ENCODE measurements around the gene C19orf12. TPM values are rescaled to one million over a fixed set of nuclear protein-coding genes. Genes with fewer than 3 reads are reported as not detected.

The C19orf12 gene
- total RNA-seq, 1 experiment from 2014 or later: 17.5 TPM

GRCh38 chr19:29686285-29686805, 28.7 kb downstream of the C19orf12 start:
- H3T11ph ChIP-seq (ENCODE audit: low read length): no peak overlapping the region
- DNase-seq: no peak
- Mint-ChIP-seq H3K27me3 (ENCODE audit: low read depth) (peaks cover 1% of the 10 kb centered on the region; the same call in 1 of the 2 replicates), H3K4me1 (peaks cover 15 to 19% of the 10 kb centered on the region in 2 experiments), H3K36me3 (ENCODE audit: insufficient read depth in 1 of 3, low read depth in 3 of 3) (peaks cover 0 to 4% (median 4%) of the 10 kb centered on the region in 3 experiments; a peak in 3 of 7 replicates), H3K4me3 (no peak overlapping the region), H3K9me3 (peaks cover 3 to 18% of the 10 kb centered on the region in 2 experiments; a peak in 4 of 5 replicates), H3K27ac (no peak overlapping the region; a peak in 1 of 7 replicates)
- H2BK5ac ChIP-seq (ENCODE audit: insufficient read length, low read length): no peak overlapping the region
- no peak overlapping the region for H2BK20ac ChIP-seq (ENCODE audit: low read depth, low read length, poor library complexity, severe bottlenecking)
- no peak overlapping the region for H3K18ac ChIP-seq (ENCODE audit: insufficient read length, low read depth, low read length)
- H4K91ac ChIP-seq (ENCODE audit: insufficient read length, low read depth, low read length): no peak overlapping the region
- no peak overlapping the region for H3K9ac ChIP-seq (ENCODE audit: extremely low read depth, insufficient read length, low read length)
- H2AK5ac ChIP-seq (ENCODE audit: insufficient read length, low read length): no peak overlapping the region
- H3K56ac ChIP-seq (ENCODE audit: insufficient read length, low read depth, low read length): no peak overlapping the region
- no CpG with 5 or more reads among the region's 8 CpGs for WGBS (ENCODE audit: extremely low coverage, insufficient read length, low lambda C conversion rate)
- H2BK12ac ChIP-seq (ENCODE audit: insufficient read length, low read depth, low read length): no peak overlapping the region
- no peak overlapping the region for H4K5ac ChIP-seq (ENCODE audit: insufficient read length, low read depth, low read length)
- H3K4me2 ChIP-seq (ENCODE audit: insufficient read depth, insufficient read length, low read length): no peak overlapping the region
- H3K23me2 ChIP-seq (ENCODE audit: insufficient read length, low read depth, low read length, poor library complexity, severe bottlenecking): no peaks in the 10 kb centered on the region
- H3K27ac ChIP-seq (ENCODE audit: insufficient read length, low read depth, low read length): no peak overlapping the region
- no peak for TF ChIP-seq CTCF (conservative IDR thresholded peaks at IDR 0.05)
- H3K14ac ChIP-seq (ENCODE audit: insufficient read depth, low read length): no peak overlapping the region
- H3K23ac ChIP-seq (ENCODE audit: insufficient read length, low read depth, low read length): no peak overlapping the region
- no peak overlapping the region for H2BK120ac ChIP-seq (ENCODE audit: low read depth, low read length, poor library complexity, severe bottlenecking)
- no peak overlapping the region for H2AFZ ChIP-seq (ENCODE audit: low read length)
- H3K9me3 ChIP-seq (ENCODE audit: control insufficient read depth, low read depth, low read length): no peaks in the 10 kb centered on the region
- H3K4ac ChIP-seq (ENCODE audit: low read depth, low read length): no peak overlapping the region
- H3K4me1 ChIP-seq (ENCODE audit: insufficient read depth, low read length): peaks cover 2% of the 10 kb centered on the region; the same call in 1 of the 2 replicates
- no peaks in the 10 kb centered on the region for H3K27me3 ChIP-seq (ENCODE audit: insufficient read depth, low read length)
- H3K79me2 ChIP-seq (ENCODE audit: insufficient read depth, low read length): no peaks in the 10 kb centered on the region
- no peak overlapping the region for H2BK15ac ChIP-seq (ENCODE audit: low read depth, low read length)
- no peak overlapping the region for H4K8ac ChIP-seq (replicated peaks; ENCODE audit: insufficient read length, low read depth, low read length)
- no peaks in the 10 kb centered on the region for H3K79me1 ChIP-seq (ENCODE audit: insufficient read depth, low read depth, low read length, poor library complexity, severe bottlenecking)
- no peaks in the 10 kb centered on the region for H4K20me1 ChIP-seq (ENCODE audit: control insufficient read depth, insufficient read depth, insufficient read length)
